Natural killer cell (primary cell): ENCODE results near the gene TMEM74B. TPM values are rescaled to one million over a fixed set of nuclear protein-coding genes. Genes with fewer than 3 reads are reported as not detected.

Experiments used
- ATAC-seq, 3 donors: fragments of 150-1000 bp in 2 of 3; fragments of 200-7000 bp in 1 of 3; cut with Tn5 transposase; 1 replicate in 1 of 3; 2 replicates in 2 of 3; pipeline ENCODE4 v1.10.0; 2021; ENCODE audit warnings: mild to moderate bottlenecking in 2 of 3, moderate library complexity in 2 of 3
- DNase-seq, 2 donors: peaks; one replicate each; pipeline versions ENCODE4 v3.0.0 to v3.0.0-alpha.2; 2013 to 2021; ENCODE audit warnings: mixed read lengths in 1 of 2
- H3K27ac ChIP-seq: one replicate; pipeline ENCODE4 v1.5.1; 2013; ENCODE audit warnings: mild to moderate bottlenecking, low read length
- H3K27me3 ChIP-seq: one replicate; pipeline ENCODE4 v1.6.1; 2013; ENCODE audit warnings: low read length; ENCODE audit not compliant: control insufficient read depth, insufficient read depth
- H3K36me3 ChIP-seq: one replicate; pipeline ENCODE4 v1.6.1; 2013; ENCODE audit warnings: low read length; ENCODE audit not compliant: control insufficient read depth, insufficient read depth
- H3K4me1 ChIP-seq: one replicate; pipeline ENCODE4 v1.6.1; 2013; ENCODE audit warnings: low read length; ENCODE audit not compliant: control insufficient read depth, insufficient read depth
- H3K4me3 ChIP-seq: one replicate; pipeline ENCODE4 v1.5.1; 2013; ENCODE audit warnings: low read length
- H3K9me3 ChIP-seq: one replicate; pipeline ENCODE4 v1.6.1; 2013; ENCODE audit warnings: low read length; ENCODE audit not compliant: control insufficient read depth, insufficient read depth
- H3K27ac Mint-ChIP-seq, 2 donors: one replicate each; pipeline ENCODE4 v1.8.0; 2022; ENCODE audit warnings: mild to moderate bottlenecking in 2 of 2, mixed read lengths in 2 of 2, moderate library complexity in 1 of 2
- H3K27me3 Mint-ChIP-seq, 2 donors: one replicate each; pipeline ENCODE4 v1.8.0; 2022; ENCODE audit warnings: low read depth in 2 of 2, mixed read lengths in 2 of 2
- H3K36me3 Mint-ChIP-seq: one replicate; pipeline ENCODE4 v1.8.0; 2022; ENCODE audit warnings: mixed read lengths
- H3K4me1 Mint-ChIP-seq, 2 donors: one replicate each; pipeline ENCODE4 v1.8.0; 2022; ENCODE audit warnings: mixed read lengths in 2 of 2
- H3K4me3 Mint-ChIP-seq: one replicate; pipeline ENCODE4 v1.8.0; 2022; ENCODE audit warnings: mild to moderate bottlenecking, moderate library complexity, mixed read lengths
- H3K9me3 Mint-ChIP-seq, 2 donors: one replicate each; pipeline ENCODE4 v1.8.0; 2022; ENCODE audit warnings: mixed read lengths in 2 of 2
- CTCF ChIP-seq: fragments of 200-600 bp; IDR thresholded peaks from one replicate; pipeline ENCODE4 v1.8.0; 2022; ENCODE audit warnings: antibody characterized with exemption
- WGBS: methylation state at CpG from one replicate; pipeline ENCODE4 v1.1.7; 2013; ENCODE audit warnings: missing lambda C conversion rate; ENCODE audit not compliant: insufficient coverage; 5-methylcytosine and 5-hydroxymethylcytosine counted together
- intact Hi-C: fragments of 100-400 bp; cut with micrococcal nuclease; formaldehyde crosslinking; loops from one replicate; pipeline ENCODE4 v1.14.2; 2022
- total RNA-seq, 4 donors: library from RNA; stranded (reverse); fragments of 120-200 nt in 1 of 4; gene quantifications; one replicate each; pipeline versions ENCODE4 v1.2.3 to v1.2.4, GENCODE V29; 2013 to 2022

The TMEM74B gene
- total RNA-seq, 3 donors from 2014 or later (not counting 1 experiment from before 2014, with no cell fraction given): 0.35 TPM; not detected in 2

GRCh38 chr20:1212023-1212422 lies 27.2 kb upstream of the TMEM74B start:
- H3K27me3 Mint-ChIP-seq: peaks cover 18 to 33% of the 10 kb centered on the region in 2 donors
- peaks cover 5 to 8% of the 10 kb centered on the region in 2 donors for H3K4me1 Mint-ChIP-seq
- Histone ChIP-seq H3K4me3 (no peak overlapping the region), H3K27me3 (no peaks in the 10 kb centered on the region), H3K36me3 (no peaks in the 10 kb centered on the region), H3K27ac (no peak overlapping the region), H3K4me1 (peaks cover 4% of the 10 kb centered on the region), H3K9me3 (no peaks in the 10 kb centered on the region)
- ATAC-seq (no peak), DNase-seq (no peak)
- H3K4me3 Mint-ChIP-seq: no peak overlapping the region
- H3K9me3 Mint-ChIP-seq: no peaks in the 10 kb centered on the region
- intact Hi-C loops: loop anchor here (10.0 kb wide), 1 partner anchor 107 kb away; no protein-coding TSS in a partner anchor
- no peaks in the 10 kb centered on the region for H3K36me3 Mint-ChIP-seq
- no peak for TF ChIP-seq CTCF
- no peak overlapping the region for H3K27ac Mint-ChIP-seq

GRCh38 chr20:1210501-1210900 lies 25.7 kb upstream of the TMEM74B start:
- DNase-seq: no peak
- H3K4me1 ChIP-seq: peaks cover 4% of the 10 kb centered on the region
- peaks cover 5 to 8% of the 10 kb centered on the region in 2 donors for H3K4me1 Mint-ChIP-seq
- H3K27me3 Mint-ChIP-seq: peaks cover 15 to 31% of the 10 kb centered on the region in 2 donors
- no peak for TF ChIP-seq CTCF
- no peak for ATAC-seq
- no peaks in the 10 kb centered on the region for H3K36me3 Mint-ChIP-seq
- 88% methylated on average over 1 of the region's 1 CpG for WGBS
- intact Hi-C loops: loop anchor here (10.0 kb wide), 1 partner anchor 106 kb away; no protein-coding TSS in a partner anchor
- no peak overlapping the region for H3K27ac Mint-ChIP-seq
- H3K36me3 ChIP-seq: no peaks in the 10 kb centered on the region
- no peaks in the 10 kb centered on the region for H3K9me3 ChIP-seq
- no peak overlapping the region for H3K4me3 Mint-ChIP-seq
- no peaks in the 10 kb centered on the region for H3K9me3 Mint-ChIP-seq
- no peak overlapping the region for H3K27ac ChIP-seq
- H3K4me3 ChIP-seq: no peak overlapping the region
- H3K27me3 ChIP-seq: no peaks in the 10 kb centered on the region

GRCh38 chr20:1209447-1210387 lies 24.9 kb upstream of the TMEM74B start:
- no peak for TF ChIP-seq CTCF
- no peaks in the 10 kb centered on the region for H3K9me3 ChIP-seq
- Mint-ChIP-seq H3K27me3 (peaks cover 8 to 23% of the 10 kb centered on the region in 2 donors), H3K4me3 (no peak overlapping the region), H3K9me3 (no peaks in the 10 kb centered on the region), H3K27ac (no peak overlapping the region), H3K36me3 (no peaks in the 10 kb centered on the region), H3K4me1 (peaks cover 5 to 8% of the 10 kb centered on the region in 2 donors)
- no peak for ATAC-seq
- H3K27ac ChIP-seq: no peak overlapping the region
- no peaks in the 10 kb centered on the region for H3K27me3 ChIP-seq
- H3K36me3 ChIP-seq: no peaks in the 10 kb centered on the region
- WGBS: 57% methylated on average over 4 of the region's 5 CpGs
- H3K4me1 ChIP-seq: peaks cover 4% of the 10 kb centered on the region
- no peak overlapping the region for H3K4me3 ChIP-seq
- intact Hi-C loops: loop anchor here (10.0 kb wide), 1 partner anchor 105 kb away; no protein-coding TSS in a partner anchor
- no peak for DNase-seq
